Kidney tubule cell (primary cell): ENCODE results near the gene GCDH.
"Not testable (repeated sequence)": the region's sequence is repeated elsewhere in the genome, so short reads cannot be mapped to it uniquely, and the experiment has no call there.

Source experiments
- DNase-seq: peaks from one replicate; pipeline ENCODE4 v3.0.0-alpha.2; 2018; ENCODE audit warnings: low spot score

Gene GCDH

GRCh38 chr19:12907166-12907565, 16.2 kb downstream of the GCDH start:
- no peak for DNase-seq

DNA sequence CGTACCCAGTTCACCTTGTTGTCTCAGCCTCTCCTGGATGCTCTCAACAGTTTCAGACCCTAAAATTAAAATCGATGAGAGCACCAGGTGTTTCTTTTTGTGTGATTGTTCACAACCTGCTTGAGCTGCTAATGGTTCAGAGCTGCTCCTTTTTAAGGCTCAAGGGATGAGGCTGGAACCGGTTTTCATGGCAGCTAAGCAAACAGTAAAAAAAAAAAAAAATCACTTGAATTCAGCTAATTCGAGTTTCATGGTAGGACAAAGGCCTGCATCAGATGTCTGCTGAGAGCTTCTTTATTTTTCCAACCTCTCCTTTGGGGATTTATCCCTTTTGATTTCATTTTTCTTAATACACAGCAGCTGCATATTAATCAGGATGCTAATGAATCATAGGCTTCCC, 21.6 kb downstream of the GCDH start:
- DNase-seq, result no peak

- DNase-seq, result no peak
Measured at GRCh38 chr19:12913011-12913561, 22.1 kb downstream of the GCDH start.

DNA sequence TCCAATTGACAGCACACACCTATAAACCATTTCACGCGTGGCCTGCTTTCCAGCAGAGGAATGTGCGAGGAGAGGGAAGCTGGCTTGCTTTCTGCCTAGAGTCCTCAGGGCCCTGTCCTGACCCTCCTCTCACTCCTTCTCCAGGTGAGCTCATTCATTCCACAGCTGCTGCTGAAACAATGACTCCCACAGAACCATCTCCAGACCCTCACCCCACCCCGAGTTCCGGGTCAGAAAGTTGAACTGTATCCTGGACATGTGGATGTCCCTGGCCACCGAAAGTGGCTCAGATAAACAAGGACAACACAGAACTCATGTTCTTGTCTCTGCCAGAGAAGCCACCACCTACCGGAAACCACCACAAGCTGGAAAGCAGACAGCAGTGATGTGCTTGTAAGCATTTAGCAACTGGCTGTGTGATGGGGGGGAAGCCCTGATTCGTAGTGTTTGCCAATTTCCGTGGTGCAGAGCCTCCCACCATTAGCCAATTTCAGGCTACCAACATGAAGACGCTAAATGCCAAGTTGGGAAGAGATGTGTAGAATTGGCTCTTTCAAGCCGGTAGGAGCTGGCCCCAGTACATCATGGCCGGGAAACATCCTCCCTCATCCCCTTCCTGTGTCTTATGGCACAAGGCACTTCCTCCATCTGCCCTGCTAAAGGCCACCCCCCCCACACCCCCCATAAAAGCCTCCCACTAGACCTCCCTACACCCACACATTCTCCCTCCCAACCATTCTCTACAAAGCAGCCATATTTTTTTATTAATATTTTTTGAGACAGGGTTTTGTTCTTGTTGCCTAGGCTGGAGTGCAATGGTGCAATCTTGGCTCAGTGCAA, 23.1 kb downstream of the GCDH start:
- DNase-seq, result no peak

DNA sequence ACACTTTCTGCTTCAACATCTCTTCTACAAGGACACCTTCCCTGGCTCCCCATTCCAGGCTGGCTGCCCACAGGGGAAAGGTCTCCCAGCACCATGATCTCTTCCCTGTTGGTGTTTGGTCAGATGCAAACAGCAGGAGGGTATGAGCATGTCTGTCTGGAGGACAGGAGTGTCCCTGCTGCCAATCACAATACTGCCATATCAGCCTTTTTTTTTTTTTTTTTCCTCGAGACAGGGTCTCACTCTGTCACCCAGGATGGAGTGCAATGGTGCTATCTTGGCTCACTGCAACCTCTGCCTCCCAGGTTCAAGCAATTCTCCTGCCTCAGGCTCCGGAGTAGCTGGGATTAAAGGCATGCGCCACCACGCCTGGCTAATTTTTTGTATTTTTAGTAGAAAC, 24.9 kb downstream of the GCDH start:
- DNase-seq, result not testable (repeated sequence)

DNA sequence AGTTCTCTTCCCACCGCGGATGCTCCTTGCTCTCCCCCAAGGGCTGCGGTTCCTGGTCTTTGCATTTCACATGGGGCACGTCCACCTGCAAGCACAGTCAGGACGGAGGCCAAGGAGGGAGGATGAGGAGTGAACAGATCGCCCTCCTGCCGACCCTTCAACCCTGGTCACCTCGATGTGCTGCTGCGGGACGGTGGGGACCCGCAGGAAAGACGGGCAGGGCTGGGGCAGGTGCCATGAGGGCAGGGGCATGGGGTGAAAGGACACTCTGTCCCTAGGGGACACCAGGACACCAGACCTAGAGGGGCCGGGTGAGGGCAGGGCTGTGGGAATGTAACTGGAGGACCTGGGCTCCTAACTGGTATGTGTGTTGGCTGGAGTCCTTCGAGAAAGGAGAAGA, 27.3 kb downstream of the GCDH start:
- no peak for DNase-seq

DNA sequence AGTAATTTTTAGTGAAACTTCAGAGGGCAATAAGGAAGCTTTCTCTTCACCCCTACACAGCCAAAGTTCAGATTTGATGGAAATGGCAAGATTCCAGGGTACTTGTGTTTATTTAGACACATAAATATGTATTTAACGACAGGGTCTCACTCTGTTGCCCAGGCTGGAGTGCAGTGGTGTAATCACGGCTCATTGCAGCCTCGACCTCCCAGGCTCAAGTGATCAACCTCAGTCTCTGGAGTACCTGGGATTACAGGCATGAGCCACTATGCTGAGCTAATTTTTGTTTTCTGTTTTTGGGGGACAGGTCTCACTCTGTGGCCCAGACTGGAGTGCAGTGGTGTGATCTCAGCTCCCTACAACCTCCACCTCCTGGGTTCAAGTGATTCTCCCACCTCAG, 30.1 kb downstream of the GCDH start:
- DNase-seq, result no peak

DNA sequence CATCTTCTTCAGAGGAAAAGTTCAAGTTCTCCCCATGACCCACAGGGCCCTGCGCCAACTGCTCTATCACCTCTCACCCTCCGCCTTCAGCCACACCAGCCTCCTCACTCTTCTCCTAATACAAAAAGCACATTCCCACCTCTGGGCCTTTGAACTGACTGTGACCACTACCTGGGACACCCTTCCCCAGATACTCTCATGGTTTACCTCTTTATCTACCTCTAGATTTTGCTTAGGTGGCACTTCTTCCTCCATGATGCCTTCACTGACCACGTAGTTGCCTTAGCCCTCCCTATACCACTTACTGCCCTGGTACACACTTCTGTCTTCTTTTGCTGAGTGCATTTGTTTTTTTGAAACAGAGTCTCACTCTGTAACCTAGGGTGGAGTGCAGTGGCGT, 32.0 kb downstream of the GCDH start:
- no peak for DNase-seq

GRCh38 chr19:12924621-12925310, 33.8 kb downstream of the GCDH start:
- DNase-seq, result no peak

DNA sequence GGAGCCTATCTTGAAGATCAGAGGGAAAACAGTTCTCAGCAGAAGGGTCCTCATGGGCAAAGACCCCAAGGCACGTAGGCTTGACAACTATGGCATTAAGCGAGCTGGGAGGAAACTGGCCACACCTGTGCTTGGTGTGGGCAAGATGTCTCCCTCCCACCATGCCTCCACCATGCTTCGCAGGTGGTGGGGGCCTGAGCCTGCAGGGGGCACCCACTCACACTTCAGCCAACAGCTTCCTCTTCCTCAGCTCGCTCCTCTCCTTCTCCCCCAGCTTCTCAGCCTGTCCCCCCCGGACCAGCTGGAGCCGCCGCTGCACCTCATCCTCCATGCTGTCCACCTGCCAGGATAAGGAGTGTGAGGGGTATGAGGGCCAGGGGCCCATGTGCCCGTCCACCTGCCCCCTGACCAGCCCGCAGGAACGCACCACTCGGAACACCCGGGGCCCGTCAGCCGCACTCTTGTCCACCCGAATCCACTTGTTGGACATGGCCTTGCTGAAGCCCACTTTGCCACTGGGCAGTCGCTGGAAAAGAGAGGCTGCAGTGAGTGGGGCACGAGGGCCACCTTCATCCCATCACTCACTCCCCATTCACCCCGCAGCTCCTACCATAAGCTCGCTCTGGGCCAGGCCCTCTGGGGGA, 39.2 kb downstream of the GCDH start:
- DNase-seq, result no peak

DNA sequence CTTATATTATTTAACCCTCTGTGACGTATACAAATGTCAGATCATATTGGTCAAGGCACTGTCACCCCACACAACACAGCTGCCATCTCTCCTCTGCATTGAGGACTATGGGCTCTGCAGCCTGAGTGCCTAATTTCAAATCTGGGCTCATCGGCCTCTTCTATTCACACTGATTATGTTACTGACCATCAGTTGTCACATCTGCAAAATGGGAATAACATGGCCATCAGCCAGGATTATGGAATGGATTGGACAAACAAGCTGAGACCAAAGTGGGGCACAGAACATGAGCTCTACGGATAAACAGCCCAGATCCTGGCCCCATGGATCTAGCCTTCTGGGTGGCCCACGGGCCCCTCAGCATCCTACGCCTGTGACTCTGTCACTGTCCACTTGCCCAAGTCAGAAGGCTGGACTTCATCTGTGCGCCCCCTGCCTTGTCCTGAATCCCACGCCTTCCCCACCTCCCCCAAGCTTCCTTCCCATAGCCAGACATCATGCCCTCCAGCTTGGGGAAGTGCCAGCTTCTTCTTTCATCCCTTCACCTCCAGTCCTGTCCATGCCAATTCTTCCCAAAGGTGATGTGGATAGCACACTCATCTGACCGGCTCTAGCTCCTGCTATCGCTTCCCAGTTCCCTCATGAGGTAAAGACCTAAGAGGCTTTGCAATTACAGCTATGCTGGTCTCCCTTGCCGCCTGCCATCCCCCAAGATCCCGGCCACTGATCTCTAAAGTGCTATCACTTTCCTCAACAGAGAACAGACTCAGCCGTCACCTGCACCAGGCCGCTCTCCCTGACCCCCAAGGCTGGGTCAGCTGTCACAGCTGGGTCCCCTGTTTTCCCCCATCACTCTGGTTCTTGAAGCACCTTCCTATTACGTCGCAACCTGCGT, 41.7 kb downstream of the GCDH start:
- DNase-seq, result no peak

DNA sequence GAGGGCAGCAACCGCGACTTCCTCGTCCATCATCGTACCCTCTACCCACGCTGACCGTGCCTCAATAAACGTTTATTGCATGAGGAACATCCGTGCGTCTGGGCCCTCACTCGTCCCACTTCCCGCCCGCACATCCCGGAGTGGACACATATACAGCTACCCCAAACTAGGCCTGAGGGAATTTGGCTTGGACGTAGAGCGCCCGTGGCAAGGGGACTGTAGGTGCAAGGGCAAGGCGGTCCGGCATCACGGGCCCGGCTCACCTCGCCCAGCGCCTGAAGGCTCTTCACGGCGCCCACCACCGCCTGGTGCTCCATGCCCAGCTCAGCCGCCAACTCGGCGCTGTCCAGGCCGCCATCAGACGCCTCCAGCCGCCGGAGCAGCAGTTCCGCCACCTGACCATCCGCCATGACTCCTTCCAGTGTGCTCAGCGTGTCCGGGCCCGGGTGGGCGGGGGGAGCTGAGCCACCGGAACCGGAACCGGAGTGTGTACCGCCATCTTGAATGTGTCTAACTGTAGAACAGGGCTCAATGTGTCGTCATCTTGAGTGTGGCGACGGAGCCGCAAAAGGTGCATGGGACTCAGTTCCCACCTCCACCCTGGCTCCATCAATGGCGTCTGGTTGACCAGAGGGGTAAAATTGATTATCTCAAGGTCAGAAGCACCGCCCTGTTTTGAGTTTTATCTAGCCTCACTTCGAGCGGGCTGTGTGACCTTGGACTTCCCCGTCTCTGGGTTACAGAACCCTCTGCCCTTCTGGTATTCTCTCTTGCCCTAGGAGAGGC, 42.5 kb downstream of the GCDH start, which contains the start of gene FARSA:
TSS of gene FARSA (minus strand) at position 425 of the 786 bp plus-strand sequence. CDS start at position 410, 15 bp downstream.
- DNase-seq, result peak; percentile 91

DNA sequence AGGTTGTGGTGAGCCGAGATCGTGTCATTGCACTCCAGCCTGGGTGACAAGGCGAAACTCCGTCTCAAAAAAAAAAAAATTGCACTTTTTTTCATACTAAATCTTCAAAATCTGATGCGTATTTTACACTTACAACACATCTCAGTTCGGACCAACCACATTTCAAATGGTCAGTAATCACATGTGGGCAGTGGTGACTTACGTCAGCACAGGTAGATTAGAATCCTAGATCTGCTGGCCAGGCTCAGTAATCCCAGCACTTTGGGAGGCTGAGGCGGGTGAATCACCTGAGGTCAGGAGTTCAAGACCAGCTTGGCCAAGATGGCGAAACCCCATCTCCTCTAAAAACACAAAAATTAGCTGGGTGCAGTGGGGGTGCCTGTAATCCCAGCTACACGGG, 44.1 kb downstream of the GCDH start:
- DNase-seq, result no peak

DNA sequence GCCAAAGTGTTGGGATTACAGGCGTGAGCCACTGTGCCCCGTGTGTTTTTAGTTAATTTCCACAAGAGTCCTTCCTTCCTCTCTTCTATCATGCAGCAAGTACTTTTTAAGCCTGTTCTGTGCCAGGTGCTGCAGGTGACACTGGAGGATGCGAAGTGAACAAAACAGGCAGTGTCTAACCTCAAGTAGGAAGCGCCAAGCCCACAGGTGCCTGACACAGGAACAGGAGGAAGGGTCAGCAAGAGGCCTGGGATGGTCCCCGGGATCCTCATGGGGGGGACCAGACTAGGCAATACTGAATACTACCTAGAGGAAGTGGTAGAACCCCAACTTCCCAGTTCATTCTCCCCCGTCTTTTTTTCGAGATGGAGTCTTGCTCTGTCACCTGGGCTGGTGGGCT, 45.6 kb downstream of the GCDH start:
- no peak for DNase-seq

DNA sequence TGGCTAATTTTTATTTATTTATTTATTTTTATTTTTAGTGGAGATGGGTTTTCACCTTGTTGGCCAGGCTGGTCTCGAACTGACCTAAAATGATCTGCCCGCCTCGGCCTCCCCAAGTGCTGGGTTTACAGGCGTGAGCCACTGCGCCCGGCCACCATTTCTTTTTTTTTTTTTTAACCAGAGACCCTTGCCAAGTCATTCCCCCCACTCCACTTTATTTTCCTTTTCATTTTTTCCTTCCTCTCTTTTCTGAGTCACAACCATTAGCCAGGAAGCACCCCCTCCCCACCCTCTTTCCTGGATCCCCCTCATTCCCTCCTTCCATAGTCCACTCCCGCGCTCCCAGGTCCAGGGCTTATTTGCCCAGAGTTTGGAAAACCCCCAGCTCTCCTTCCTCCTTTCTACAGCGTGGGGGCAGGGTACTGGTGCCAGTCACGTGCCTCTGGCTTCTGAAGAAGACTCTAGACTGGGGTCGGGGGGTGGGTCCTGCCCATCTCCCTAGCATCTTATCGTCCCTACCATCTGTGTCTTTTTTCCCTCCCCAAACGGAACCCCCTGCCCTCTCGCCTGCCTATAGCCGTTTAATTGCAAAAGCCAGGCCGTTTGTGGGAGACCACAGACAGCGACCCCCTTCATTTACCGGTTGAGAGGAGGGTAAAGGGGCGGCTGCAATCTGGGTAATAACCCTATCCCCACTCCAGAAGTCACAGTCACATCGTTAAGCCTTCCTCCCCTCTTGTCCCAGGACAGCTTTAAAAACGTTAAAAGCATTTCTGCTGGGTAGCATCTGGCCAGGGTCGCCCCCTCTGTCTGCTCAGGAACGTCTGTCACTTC, 46.4 kb downstream of the GCDH start:
- peak; percentile 55 for DNase-seq

DNA sequence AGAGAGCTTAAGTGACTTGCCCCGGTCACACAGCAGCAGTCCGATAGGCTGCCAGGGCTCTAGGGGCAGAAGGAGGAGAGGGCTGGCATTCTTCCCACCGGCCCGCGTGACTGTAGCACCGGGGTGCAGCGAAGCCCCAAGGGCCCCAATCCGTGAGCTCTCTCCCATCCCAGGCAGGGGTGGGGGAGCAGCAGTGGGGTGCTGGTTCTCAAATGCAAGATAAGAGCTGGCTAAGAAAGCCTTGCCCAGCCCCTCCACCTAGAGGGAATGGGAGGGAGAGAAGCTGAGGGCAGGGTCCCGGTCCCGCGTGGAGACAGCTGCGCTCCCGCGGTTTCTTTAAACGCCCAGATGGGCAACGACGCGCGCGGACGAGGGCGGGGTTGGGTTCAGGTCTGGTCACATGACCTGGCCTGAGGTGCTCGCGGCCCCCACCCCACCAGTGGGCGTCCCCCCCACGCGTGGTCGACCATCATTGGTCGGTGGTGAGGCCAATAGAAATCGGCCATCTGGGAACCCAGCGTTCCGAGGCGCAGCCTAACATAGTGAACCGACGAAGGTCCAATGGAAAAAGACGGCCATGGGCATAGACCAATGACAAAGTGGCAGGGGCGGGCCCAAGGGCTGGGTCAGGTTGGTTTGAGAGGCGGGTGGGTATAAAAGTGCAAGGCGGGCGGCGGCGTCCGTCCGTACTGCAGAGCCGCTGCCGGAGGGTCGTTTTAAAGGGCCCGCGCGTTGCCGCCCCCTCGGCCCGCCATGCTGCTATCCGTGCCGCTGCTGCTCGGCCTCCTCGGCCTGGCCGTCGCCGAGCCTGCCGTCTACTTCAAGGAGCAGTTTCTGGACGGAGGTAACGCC, 47.2 kb downstream of the GCDH start, which contains the start of gene CALR:
TSS of gene CALR (plus strand) at position 683 of the 852 bp plus-strand sequence. CDS start at position 754, 71 bp downstream.
- DNase-seq, result peak; percentile 99

DNA sequence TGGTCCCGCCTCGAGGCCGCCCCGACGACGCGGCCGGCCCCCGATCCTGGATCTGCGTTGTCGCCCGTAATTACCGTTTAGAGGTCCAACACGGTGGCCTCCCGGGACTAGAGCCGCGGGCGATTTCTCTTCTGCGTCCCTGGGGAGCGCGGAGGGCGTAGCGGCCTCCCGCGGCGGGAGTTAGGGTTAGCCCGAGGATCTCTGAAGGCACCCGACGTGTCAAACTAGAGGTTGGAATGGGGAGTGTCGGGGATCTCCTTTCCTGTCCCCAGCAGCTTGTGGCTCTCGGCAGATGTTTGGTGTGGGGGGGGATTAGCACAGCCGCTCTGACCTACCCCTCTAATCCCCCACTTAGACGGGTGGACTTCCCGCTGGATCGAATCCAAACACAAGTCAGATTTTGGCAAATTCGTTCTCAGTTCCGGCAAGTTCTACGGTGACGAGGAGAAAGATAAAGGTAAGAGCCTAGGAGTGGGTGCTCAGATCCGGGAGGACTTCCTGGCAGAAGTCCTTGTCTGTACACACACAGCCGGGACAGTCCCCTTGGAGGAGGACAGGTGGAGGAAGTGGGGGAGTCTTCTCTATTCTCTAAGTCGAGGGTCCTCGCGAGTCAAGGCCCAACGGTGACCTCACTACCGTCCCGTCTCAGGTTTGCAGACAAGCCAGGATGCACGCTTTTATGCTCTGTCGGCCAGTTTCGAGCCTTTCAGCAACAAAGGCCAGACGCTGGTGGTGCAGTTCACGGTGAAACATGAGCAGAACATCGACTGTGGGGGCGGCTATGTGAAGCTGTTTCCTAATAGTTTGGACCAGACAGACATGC, 48.0 kb downstream of the GCDH start:
- peak; percentile 42 for DNase-seq

GRCh38 chr19:12939975-12940423, 49.0 kb downstream of the GCDH start:
- no peak for DNase-seq
